LNCAP (cell line): ENCODE results near the gene SLC26A9.

Experiments used
- CTCF ChIP-seq: fragments of 450-650 bp; IDR thresholded peaks from 2 replicates; pipeline ENCODE4 v1.5.1; 2017; ENCODE audit warnings: mild to moderate bottlenecking

SLC26A9 gene

DNA sequence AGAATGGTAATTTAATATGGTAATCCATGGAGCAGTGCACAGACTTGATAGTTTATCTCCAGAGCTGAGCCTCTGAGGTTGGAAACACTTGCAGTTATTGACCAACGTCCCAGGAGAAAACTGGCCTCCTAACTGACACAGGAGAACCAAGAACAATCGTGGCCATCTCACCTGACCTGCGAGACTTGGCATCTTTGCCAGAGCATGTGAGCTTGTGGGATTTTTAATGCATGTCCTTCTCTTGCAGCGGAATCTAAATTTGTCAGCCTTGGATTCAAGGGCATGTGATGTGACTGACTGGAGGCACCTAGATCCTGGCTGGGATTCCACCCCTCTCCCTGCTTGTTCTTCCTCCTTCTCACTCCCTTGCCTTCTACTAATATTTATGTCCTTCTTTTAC lies 27.8 kb upstream of the SLC26A9 start:
- TF ChIP-seq CTCF: no peak

- no peak for TF ChIP-seq CTCF
Observed at GRCh38 chr1:205970486-205970885, 27.2 kb upstream of the SLC26A9 start.

GRCh38 chr1:205969229-205969628 lies 26.0 kb upstream of the SLC26A9 start:
- no peak for TF ChIP-seq CTCF

- no peak for TF ChIP-seq CTCF
Observed at GRCh38 chr1:205967554-205968335, 24.5 kb upstream of the SLC26A9 start.

DNA sequence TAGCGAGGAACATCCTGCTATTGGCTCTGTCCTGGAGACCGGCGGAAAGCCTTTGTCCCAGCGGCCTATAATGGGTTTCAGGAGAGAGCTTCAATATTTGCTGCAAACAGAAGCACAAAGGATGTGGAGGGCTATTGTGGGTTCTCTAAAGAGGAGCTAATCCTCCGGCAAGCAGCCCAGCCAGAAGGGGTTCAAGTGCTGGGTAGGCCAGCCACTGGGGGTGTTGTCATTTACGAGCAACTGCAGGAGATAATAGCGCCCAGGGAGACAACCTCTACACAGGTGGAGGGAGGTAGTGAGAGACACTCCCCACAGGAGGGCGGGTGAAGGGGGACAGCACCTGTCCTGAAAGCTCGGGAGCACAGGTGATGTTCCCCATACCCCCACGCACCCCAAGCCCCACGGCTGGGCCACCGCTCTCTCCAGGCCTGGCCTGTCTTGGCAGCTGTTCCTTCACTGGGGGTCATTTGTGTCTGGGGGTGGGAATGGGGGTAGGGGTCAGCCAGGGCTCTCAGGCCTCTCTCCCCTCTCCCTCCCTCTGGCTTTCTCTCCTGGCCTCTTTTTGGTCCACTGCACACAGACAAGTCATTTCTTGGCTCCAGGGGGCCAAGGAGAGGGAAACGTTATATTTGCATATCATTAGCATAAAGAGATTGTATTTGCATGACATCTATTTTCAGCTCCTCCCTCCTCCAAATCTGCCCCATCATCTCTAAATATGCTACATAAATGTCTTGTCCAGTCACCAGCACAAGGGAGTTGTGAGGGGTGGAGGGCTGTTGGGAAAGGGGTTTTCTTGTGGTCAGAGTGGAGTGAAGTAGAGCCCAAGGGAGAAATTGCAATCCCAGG lies 22.0 kb upstream of the SLC26A9 start:
- no peak for TF ChIP-seq CTCF

DNA sequence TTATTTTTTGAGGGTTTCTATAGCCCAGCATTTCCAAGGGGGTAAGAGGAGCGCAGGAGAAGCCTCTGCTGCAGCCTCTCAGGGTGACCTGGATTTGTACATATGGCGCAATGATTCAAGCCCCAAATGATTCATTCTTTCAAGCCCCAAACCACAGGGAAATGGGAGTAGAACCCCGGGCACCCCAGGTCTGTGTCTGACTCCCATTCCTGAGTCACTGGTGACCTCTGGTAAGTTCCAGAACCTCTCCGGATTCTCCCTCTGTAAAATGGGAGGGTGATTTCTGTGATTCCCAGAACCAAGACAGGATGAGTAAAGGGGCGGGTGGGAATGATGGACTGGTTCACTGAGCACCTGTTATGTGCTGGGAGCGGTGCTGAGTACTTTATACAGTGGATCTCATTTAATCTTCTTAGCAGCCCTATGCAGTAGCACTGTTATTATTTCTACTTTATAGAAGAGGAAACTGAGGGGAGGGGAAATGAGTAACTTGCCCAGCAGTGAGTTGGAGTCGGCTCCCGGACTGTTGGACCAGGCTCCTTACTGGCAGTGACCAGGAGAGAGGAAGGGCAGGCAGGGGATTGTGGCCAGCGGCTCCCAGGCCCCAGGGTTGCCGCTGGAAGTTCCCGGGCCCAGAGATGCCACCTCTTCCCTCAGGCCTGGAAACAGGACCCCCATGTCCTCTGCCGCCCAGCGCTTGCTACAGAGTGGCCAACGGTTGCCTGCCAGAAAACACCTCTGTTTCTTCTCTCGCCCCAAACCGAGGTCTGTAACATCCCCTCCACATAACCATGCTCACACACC lies 20.3 kb upstream of the SLC26A9 start:
- TF ChIP-seq CTCF: no peak

GRCh38 chr1:205962821-205963221 lies 19.6 kb upstream of the SLC26A9 start:
- TF ChIP-seq CTCF: no peak
